ENCODE measurements around the gene LEPR.

- no peak for TF ChIP-seq POLR2A (IDR thresholded peaks at IDR 0.05)
- TF ChIP-seq CTCF (IDR thresholded peaks at IDR 0.05) = no peak
These were observed 21.0 kb downstream of the LEPR start for GRCh38 chr1:65441464-65441863.

Measured in body of pancreas (tissue), 4 donors.